ENCODE data around the gene RIOK2.

RIOK2 gene

GRCh38 chr5:97124335-97124734, 58.7 kb downstream of the RIOK2 start:
- TF ChIP-seq REST (IDR thresholded peaks at IDR 0.05; ENCODE audit: insufficient read depth in 1 of 2, low read depth in 2 of 2, low read length in 2 of 2) (no peak), FOXP2 (optimal IDR thresholded peaks at IDR 0.05; ENCODE audit: borderline replicate concordance, extremely low read depth, extremely low read length, insufficient read depth) (no peak), SIN3A (IDR thresholded peaks at IDR 0.05; ENCODE audit: borderline replicate concordance, insufficient read depth, low read length) (no peak), TAF1 (IDR thresholded peaks at IDR 0.05; ENCODE audit: borderline replicate concordance, insufficient read depth, low read length) (no peak), POLR2AphosphoS5 (IDR thresholded peaks at IDR 0.05; ENCODE audit: low read depth, low read length) (no peak)

GRCh38 chr5:97121848-97122247, 61.2 kb downstream of the RIOK2 start:
- TF ChIP-seq REST (IDR thresholded peaks at IDR 0.05; ENCODE audit: insufficient read depth in 1 of 2, low read depth in 2 of 2, low read length in 2 of 2) (no peak), SIN3A (IDR thresholded peaks at IDR 0.05; ENCODE audit: borderline replicate concordance, insufficient read depth, low read length) (no peak), FOXP2 (optimal IDR thresholded peaks at IDR 0.05; ENCODE audit: borderline replicate concordance, extremely low read depth, extremely low read length, insufficient read depth) (no peak), POLR2AphosphoS5 (IDR thresholded peaks at IDR 0.05; ENCODE audit: low read depth, low read length) (no peak), TAF1 (IDR thresholded peaks at IDR 0.05; ENCODE audit: borderline replicate concordance, insufficient read depth, low read length) (no peak)

DNA sequence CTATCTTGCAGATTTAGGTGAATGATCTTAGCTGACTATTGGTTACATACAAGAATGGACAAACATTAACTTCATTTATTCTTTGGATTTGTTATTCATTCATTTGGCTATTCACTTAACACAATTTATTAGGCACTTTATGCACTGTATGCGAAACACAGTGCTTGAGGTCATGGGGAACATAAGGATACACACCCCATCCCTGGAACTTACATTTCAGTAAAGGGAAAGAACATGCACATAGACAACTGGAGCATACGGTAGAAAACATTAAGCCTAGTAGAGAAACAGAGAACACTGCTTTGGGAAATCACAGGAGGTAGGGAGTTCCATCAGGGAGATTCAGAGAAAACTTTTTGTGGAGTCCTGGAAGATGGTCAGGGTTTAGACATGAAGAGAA, 62.9 kb downstream of the RIOK2 start:
- TF ChIP-seq POLR2AphosphoS5 (IDR thresholded peaks at IDR 0.05; ENCODE audit: low read depth, low read length) (no peak), SIN3A (IDR thresholded peaks at IDR 0.05; ENCODE audit: borderline replicate concordance, insufficient read depth, low read length) (no peak), TAF1 (IDR thresholded peaks at IDR 0.05; ENCODE audit: borderline replicate concordance, insufficient read depth, low read length) (no peak), FOXP2 (optimal IDR thresholded peaks at IDR 0.05; ENCODE audit: borderline replicate concordance, extremely low read depth, extremely low read length, insufficient read depth) (no peak), REST (IDR thresholded peaks at IDR 0.05; ENCODE audit: insufficient read depth in 1 of 2, low read depth in 2 of 2, low read length in 2 of 2) (no peak)

DNA sequence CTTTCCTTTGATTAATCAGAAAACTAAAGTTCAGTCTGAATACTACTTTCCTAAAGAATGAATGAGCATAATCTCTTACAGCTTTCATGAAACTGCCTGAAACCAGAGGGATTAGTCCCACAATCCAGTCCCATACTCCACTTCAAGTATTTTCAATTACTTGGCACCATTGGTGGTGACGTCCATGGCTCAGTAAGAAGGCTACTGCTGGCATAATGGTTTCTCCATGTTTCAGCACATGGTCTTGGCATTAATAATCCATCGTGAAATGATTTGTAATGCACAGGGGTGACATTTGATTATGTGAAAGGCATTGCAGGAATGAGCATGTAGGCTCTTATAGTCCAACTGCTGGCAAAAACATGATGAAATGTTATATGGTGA, 64.0 kb downstream of the RIOK2 start:
- TF ChIP-seq SIN3A (IDR thresholded peaks at IDR 0.05; ENCODE audit: borderline replicate concordance, insufficient read depth, low read length) (no peak), REST (IDR thresholded peaks at IDR 0.05; ENCODE audit: insufficient read depth in 1 of 2, low read depth in 2 of 2, low read length in 2 of 2) (no peak), POLR2AphosphoS5 (IDR thresholded peaks at IDR 0.05; ENCODE audit: low read depth, low read length) (no peak), TAF1 (IDR thresholded peaks at IDR 0.05; ENCODE audit: borderline replicate concordance, insufficient read depth, low read length) (no peak), FOXP2 (optimal IDR thresholded peaks at IDR 0.05; ENCODE audit: borderline replicate concordance, extremely low read depth, extremely low read length, insufficient read depth) (no peak)

Data from PFSK-1 (cell line).